ENCODE results near the gene RAB19.

Gene RAB19, protein sequence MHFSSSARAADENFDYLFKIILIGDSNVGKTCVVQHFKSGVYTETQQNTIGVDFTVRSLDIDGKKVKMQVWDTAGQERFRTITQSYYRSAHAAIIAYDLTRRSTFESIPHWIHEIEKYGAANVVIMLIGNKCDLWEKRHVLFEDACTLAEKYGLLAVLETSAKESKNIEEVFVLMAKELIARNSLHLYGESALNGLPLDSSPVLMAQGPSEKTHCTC

DNA sequence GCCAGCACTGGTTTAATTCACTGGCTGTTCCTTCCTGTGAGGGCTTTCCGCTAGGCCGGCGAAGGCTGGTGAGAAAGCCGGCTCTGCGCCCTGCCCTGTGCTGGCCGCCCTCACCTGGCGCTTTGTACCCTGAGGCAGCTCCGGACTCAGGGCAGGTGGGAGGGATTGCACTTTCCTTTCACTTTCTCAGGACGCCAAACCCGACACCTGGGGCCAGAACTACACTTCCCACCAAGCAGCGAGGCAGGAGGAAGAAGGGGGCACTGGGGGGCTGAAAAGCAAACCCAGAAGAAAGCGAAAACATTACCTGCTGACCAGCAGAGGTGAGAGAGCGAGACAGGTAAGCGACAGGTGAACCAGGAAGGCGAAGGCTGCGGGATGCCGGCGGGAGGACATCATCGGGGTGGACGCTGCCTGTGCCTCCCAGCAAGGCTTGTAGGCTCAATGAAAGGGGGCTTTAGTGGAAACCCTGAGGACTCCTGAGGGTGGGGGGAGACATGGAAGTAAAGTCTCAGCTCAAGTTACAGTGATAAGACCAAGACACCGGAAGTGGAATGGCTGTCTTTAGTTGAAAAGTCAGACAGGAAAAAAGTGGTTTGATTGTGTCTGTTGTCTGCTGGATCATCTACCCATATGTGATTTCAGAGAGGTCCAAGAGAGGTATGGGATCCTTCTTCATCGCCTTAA lies at the start of gene RAB19:
RAB19 (plus strand) TSS at position 181 of the 687 bp plus-strand sequence. CDS start 3,589 bp downstream, outside the sequence.
- DNase-seq (ENCODE audit: low read depth) = no peak

DNA sequence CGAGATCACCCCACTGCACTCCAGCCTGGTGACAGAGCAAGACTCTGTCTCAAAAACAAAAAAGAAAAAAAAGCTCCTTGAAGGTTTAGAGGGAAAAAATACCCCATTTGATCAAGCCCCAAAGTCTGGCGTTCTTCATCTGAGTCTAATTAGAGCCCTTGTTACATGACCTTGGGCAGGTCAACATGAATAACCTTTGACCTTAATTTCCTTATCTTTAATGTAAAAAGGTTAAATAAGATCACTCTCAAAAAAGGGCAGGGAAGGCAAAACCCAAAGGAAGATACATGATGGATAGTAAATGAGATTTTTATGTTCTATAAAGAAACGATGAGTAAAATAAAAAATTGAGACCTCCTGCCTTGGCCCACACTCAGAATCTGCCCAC lies 45.8 kb upstream of the RAB19 start:
- no peak for DNase-seq (ENCODE audit: low read depth)

DNA sequence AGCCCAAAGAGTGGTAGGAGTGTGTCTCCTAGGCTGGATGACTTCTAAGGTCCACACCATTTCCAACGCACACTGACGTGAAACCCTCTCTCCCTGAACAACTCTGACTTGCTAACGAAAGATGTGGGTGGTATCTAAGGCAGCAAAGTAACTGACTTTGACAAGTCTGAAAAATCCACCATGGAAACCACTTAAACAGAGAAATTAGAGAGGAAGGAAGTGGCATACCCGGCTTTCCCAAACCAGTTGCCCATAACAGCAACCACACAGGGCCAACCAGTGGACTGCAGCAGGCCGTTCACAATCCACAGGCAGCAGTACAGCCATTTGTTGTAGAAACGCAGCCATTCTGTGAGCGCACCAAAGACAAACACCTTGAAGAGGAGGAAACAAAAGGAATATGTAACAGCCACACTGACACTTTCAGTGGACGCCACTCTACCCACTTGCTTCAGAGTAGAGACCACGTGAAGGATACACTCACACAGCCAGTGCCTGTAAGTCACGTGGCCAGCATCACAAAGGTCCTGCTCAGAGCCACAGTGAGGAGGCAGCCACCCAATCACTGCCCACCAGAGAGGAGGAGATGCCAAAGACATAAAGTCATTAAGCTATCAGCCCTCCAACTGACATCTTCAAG lies 45.3 kb upstream of the RAB19 start:
- DNase-seq (ENCODE audit: low read depth) = no peak

- no peak for DNase-seq (ENCODE audit: low read depth)
Observed at GRCh38 chr7:140360697-140361229, 43.1 kb upstream of the RAB19 start.

- no peak for DNase-seq (ENCODE audit: low read depth)
Observed at GRCh38 chr7:140364819-140365218, 39.0 kb upstream of the RAB19 start.

DNA sequence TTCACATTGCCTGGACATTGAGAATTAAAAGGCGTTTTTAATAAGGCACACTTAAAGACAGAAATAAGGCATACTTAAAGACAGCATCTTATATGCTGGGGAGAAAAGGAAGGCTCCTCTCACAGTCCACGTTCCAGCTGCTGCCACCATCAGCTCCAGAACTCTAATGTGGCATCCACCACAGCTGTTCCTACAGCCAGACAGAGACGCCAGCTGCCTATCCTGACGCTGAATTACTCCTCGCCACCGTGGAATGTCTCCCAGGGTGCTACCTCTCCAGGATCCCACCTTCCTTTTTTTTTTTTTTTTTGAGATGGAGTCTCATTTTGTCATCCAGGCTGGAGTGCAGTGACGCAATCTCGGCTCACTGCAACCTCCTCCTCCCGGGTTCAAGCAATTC lies 36.3 kb upstream of the RAB19 start:
- DNase-seq (ENCODE audit: low read depth) = no peak

DNA sequence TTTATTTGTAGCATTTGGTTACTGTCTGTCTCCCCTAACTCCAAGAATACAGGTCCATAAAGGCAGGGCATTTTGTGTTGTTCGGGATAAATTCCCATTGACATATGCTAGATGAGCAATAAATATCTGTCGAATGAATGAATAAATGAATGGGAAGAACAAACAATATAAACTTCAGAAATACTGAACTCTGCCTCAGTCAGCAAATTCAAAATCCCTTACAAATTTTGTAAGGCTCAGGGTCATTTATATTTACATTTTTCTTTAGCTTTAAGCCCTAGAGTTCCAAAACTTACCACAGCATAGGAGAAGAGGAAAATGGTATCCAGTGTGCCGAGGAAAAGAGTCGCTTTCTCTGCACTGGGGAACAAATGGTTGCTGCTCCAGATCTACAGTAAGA lies 34.6 kb upstream of the RAB19 start:
- no peak for DNase-seq (ENCODE audit: low read depth)

- DNase-seq (ENCODE audit: low read depth) = no peak
Observed at GRCh38 chr7:140375323-140375722, 28.5 kb upstream of the RAB19 start.

DNA sequence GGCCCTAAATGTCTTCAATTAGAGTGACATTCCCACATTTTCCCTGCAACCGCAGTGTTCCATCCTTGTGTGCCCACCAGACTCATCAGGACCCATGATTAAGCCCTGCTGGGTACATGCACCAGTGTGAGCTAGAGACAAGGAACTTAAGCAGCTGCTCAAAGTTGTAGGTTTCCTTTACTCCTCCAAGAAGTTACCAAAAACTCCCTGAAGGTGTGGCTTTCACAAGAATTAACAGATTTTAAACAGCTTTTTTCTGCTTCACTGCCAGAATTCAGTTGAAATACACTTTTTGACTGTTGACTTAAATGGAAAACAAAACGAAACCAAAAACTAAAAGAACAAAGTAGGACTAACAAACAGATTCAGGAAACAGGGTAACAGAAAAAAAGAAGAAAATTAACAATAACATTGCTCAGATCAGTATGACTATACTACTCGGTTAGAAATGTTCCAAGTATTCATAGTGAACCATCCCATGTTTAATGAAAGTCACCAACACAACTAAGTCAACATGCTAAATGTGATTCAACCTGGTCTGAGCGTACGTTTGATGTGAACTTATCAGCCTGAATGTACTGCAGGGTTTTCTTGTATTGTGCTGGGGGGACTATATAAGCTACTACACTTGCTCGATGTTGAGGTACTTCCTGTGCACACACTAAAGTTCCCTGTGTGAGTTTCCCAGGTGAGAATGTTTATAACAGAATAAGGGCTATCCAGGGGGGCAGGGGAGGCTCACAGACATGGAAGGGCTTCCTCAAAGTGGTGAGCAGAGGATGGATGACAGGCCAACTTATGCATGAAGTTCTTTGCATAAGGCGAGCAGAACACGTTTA lies 27.7 kb upstream of the RAB19 start:
- DNase-seq (ENCODE audit: low read depth) = no peak

- DNase-seq (ENCODE audit: low read depth) = no peak
Observed at GRCh38 chr7:140383954-140384713, 19.7 kb upstream of the RAB19 start.

GRCh38 chr7:140384894-140385545 lies 18.8 kb upstream of the RAB19 start:
- DNase-seq (ENCODE audit: low read depth) = no peak

DNA sequence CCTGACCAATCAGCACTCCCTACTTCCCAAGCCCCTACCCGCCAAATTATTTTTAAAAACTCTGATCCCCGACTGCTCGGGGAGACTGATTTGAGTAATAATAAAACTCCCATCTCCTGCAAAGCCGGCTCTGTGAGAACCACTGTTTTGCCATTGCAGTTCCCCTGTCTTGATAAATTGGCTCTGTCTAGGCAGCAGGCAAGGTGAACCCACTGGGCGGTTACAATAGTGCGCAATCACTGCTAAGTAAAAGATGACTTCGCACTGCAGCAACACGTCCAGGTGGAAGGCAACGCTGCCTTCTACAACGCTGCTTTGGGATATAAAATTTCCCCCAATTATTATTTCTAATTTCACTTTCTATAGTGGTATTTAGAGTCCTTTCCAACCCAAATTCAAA lies 14.4 kb upstream of the RAB19 start:
- no peak for DNase-seq (ENCODE audit: low read depth)

DNA sequence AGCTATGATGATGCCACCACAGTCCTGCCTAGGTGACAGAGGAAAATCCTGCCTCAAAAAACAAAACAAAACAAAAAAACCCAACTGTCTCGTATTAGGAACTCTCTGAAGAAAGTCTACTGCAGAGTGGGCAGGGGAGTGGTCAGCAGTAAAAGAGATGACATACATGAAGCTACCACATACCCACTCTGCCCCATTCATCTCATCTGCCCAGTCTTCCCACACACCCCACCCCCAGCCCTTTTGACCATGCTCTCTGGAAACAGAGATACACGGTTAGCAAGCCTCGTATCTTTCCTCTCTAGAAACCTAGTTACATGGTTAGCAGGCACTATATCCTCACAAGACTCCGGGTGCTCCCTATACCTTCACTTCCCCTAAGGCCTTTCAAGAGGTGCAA lies 13.8 kb upstream of the RAB19 start:
- DNase-seq (ENCODE audit: low read depth) = no peak

DNA sequence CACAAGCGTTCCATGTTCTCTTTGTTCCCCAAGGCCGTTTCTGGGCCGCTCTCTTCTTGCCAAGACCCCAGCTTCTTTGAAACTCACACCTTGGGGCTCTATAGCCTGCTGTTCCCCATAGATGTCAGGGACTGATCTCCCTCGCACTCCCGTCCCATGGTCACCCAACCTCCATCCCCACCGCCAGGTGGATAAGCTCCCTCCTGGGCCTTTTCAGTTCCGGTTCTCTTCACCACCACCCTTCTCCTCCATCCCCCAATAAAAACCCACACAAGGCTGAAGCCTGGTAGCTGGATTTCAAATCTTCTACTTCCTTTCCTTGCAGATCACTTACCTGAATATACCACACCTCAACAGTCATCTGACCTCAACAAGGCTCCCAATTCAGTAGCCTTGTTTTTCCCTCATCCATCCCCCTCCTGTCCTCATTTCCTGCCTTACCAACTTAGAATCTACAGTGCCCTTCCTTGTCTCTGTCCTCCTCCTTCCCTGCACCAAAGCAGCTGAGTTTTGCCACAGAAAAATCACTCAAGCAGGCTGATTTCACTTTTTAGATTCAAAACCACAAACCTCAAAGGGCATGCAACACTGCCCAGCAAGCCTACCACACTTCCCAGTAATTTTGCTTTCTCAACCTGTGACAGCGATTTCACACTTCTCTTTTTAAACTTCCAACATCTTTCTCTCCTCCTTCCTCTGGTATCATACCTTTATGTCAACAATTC lies 13.2 kb upstream of the RAB19 start:
- no peak for DNase-seq (ENCODE audit: low read depth)

DNA sequence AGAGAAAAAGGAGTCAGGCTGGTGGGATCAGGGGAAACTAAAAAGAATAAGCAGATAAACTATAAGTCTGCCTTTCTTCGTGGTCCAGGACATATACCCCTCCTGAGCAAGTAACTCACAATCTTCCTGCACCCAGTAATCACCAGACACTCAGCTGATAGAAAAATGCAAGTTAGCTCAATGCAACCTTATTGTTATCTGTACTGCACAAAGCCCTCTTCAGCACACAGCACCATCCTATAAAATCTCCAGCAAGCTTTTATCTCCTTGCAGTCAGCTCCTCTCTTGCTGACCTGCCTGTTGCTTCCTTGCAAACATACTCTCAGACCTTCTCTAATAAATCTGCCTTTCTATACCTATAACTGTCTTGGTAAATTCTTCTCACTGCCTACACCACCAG lies 12.2 kb upstream of the RAB19 start:
- no peak for DNase-seq (ENCODE audit: low read depth)

DNA sequence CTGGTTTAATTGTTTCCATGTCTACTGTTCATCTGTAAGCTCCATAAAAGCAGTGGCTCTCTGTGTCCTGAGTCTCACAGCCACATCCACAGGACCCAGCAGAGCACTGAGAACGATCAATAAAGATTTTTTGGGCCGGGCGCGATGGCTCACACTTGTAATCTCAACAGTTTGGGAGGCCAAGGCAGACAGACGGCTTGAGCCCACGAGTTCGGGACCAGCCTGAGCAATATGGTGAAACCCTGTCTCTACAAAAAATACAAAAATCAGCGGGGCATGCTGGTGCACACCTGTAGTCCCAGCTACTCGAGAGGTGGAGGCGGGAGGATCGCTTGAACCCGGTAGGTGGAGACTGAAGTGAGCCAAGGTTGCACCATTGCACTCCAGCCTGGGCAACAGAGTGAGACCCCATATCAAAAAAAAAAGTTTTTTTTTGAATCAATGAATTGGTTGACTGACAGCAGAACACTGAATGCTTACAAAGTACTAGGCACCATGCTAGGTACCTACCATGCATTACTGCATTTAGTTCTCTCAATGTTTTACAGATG lies 10.0 kb upstream of the RAB19 start:
- DNase-seq (ENCODE audit: low read depth) = no peak

DNA sequence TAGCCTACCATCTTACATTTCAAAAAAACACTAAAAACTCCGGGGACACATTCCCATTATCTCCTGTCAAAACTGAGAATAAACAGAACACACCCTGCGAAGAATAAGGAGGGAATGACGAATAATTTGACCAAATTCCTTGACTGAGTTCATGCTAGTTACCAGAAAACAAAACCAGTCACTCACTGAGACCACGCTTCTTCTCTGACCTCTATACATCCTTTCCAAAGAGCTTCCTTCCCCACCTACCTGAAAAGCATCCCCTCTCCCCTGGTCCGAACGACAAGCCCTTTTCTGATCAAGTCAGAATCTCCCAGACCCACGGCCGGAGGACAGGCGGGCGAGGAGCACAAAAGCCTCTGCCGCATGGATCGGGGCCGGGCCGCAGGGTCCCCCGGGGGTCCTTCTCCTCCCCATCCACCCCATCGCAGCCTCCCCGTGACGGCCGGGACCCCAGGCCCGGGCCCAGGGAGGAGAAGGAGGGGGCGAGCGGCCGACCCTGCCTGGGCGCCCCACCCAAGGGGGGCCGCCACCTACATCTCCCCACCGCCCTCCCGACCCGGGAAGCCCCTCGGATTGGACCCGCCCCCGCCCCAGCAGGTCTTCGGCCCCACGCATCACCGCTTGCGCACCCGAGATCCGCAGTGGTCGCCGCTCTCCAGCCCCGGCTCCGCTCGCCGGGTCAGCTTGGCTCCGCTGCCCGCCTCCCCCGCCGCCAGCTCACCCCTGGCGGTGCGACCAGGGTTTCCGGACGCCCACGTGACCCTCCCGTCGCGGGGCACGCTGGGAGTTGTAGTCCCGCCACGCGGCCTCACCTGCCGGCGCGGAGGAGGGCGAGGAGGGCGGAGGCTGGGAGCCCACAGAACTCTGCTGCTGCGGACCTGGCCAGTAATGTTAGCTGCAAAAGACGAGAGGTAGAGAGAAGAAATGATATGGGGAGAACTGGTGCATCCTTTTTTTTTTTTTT lies 5.8 kb upstream of the RAB19 start, which contains the start of gene SLC37A3:
SLC37A3 (minus strand) TSS at position 747 of the 967 bp plus-strand sequence. CDS start 16,004 bp downstream, outside the sequence.
- DNase-seq (ENCODE audit: low read depth) = peak; percentile 18

- DNase-seq (ENCODE audit: low read depth) = no peak
Observed at GRCh38 chr7:140398821-140399220, 5.0 kb upstream of the RAB19 start.

DNA sequence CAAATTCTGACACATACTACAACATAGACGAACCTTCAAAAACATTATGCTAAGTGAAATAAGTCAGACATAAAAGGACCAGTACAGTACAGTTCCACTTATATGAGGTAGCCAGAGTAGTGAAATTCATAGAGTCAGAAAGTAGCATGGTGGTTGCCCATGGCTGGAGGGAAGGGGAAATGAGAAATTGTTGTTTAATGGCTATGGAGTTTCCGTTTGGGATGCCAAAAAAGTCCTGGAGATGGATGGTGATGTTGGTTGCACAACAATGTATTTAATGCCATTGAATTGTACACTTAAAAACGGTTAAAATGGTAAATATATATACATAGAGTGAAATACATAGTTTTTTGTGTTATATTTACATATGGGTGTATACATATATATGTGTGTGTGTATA lies 3.5 kb upstream of the RAB19 start:
- no peak for DNase-seq (ENCODE audit: low read depth)

Data from CMK (cell line).